Activated CD8-positive, alpha-beta T cell treated with anti-CD3 and anti-CD28 coated beads for 36 hours (primary cell): ENCODE results near the gene CDCA8. TPM values are rescaled to one million over a fixed set of nuclear protein-coding genes. Genes with fewer than 3 reads are reported as not detected.

ENCODE experiments used
- ATAC-seq: fragments of 200-7000 bp; cut with Tn5 transposase; one replicate; pipeline ENCODE4 v1.10.0; 2021; ENCODE audit warnings: mild to moderate bottlenecking, moderate library complexity
- CTCF ChIA-PET: fragments of 350-600 bp; sonication (Branson Sonifier 250); formaldehyde crosslinking; loops from one replicate; lab custom pipeline; 2021; ENCODE audit warnings: antibody characterized with exemption; lab: Charles Lee
- POLR2A ChIA-PET: fragments of 350-600 bp; sonication (Branson Sonifier 250); formaldehyde crosslinking; loops from one replicate; lab custom pipeline; 2021; ENCODE audit warnings: antibody characterized with exemption; lab: Charles Lee
- DNase-seq: peaks from one replicate; pipeline ENCODE4 v3.0.0-alpha.2; 2020
- H3K27ac Mint-ChIP-seq: one replicate; pipeline ENCODE4 v1.8.0; 2021; ENCODE audit warnings: mild to moderate bottlenecking, mixed read lengths
- H3K27me3 Mint-ChIP-seq: one replicate; pipeline ENCODE4 v1.8.0; 2021; ENCODE audit warnings: mixed read lengths
- H3K36me3 Mint-ChIP-seq: one replicate; pipeline ENCODE4 v1.8.0; 2021; ENCODE audit warnings: low read depth, mixed read lengths
- H3K4me1 Mint-ChIP-seq: one replicate; pipeline ENCODE4 v1.8.0; 2021; ENCODE audit warnings: low read depth, mixed read lengths
- H3K4me3 Mint-ChIP-seq: one replicate; pipeline ENCODE4 v1.8.0; 2021; ENCODE audit warnings: mild to moderate bottlenecking, moderate library complexity, mixed read lengths
- H3K9me3 Mint-ChIP-seq: one replicate; pipeline ENCODE4 v1.8.0; 2021; ENCODE audit warnings: mixed read lengths
- CTCF ChIP-seq: fragments of 200-600 bp; IDR thresholded peaks from one replicate; pipeline ENCODE4 v1.8.0; 2022; ENCODE audit warnings: antibody characterized with exemption, mild to moderate bottlenecking
- intact Hi-C: fragments of 100-400 bp; cut with micrococcal nuclease; formaldehyde crosslinking; loops from one replicate; pipeline ENCODE4 v1.10.0; 2022
- total RNA-seq, 2 experiments: library from RNA; stranded (reverse); gene quantifications; one replicate each; pipeline ENCODE4 v1.2.3, GENCODE V29; 2021

CDCA8 gene
- total RNA-seq: 10 to 100 TPM; 53.7 to 56.0 TPM

GRCh38 chr1:37692078-37692833 lies at the start of gene CDCA8:
Gene CDCA8 (plus strand): TSS chr1:37692516. CDS start chr1:37692691, 175 bp downstream.
- ATAC-seq: peak; percentile 90
- H3K4me1 Mint-ChIP-seq: peaks cover 31% of the 10 kb centered on the region
- H3K9me3 Mint-ChIP-seq: no peaks in the 10 kb centered on the region
- H3K27ac Mint-ChIP-seq: peak within 1 kb of the TSS; percentile 93
- no peaks in the 10 kb centered on the region for H3K27me3 Mint-ChIP-seq
- TF ChIP-seq CTCF: no peak
- ChIA-PET POLR2A (interaction anchor here (0.9 to 2.4 kb wide), 10 partner anchors 10 to 234 kb away, joined by 3 to 13 read pairs (median 4); partner anchors contain the start of genes C1orf122, MTF1, YRDC and ZC3H12A), CTCF (interaction anchor here (0.6 to 5.3 kb wide), 12 partner anchors 10 to 217 kb away, joined by 3 to 39 read pairs (median 3); partner anchors contain the start of genes C1orf122, MTF1 and YRDC)
- intact Hi-C loops: loop anchor here (5.0 kb wide), 1 partner anchor 160 kb away; no protein-coding TSS in a partner anchor
- H3K36me3 Mint-ChIP-seq: peaks cover 42% of the 10 kb centered on the region
- peak within 1 kb of the TSS; percentile 98 for H3K4me3 Mint-ChIP-seq
- peak; percentile 99 for DNase-seq

GRCh38 chr1:37647281-37647680 lies 45.0 kb upstream of the CDCA8 start:
- POLR2A ChIA-PET: no interaction called here
- Mint-ChIP-seq H3K9me3 (no peaks in the 10 kb centered on the region), H3K36me3 (no peaks in the 10 kb centered on the region), H3K4me3 (no peak overlapping the region), H3K4me1 (no peaks in the 10 kb centered on the region), H3K27me3 (peaks cover 7% of the 10 kb centered on the region), H3K27ac (no peak overlapping the region)
- CTCF ChIA-PET: no interaction called here
- TF ChIP-seq CTCF: no peak
- no peak for ATAC-seq
- DNase-seq: no peak
- intact Hi-C loops: no loop called here

- no peaks in the 10 kb centered on the region for H3K9me3 Mint-ChIP-seq
- TF ChIP-seq CTCF: no peak
- H3K27me3 Mint-ChIP-seq: peaks cover 5% of the 10 kb centered on the region
- no peaks in the 10 kb centered on the region for H3K36me3 Mint-ChIP-seq
- intact Hi-C loops: loop anchor here (2.0 kb wide), 1 partner anchor 21 kb away; no protein-coding TSS in a partner anchor
- no peak overlapping the region for H3K4me3 Mint-ChIP-seq
- no peaks in the 10 kb centered on the region for H3K4me1 Mint-ChIP-seq
- CTCF ChIA-PET: interaction anchor here (1.2 kb wide), 1 partner anchor 46 kb away, joined by 3 read pairs; no protein-coding TSS in a partner anchor
- DNase-seq (no peak), ATAC-seq (no peak)
- POLR2A ChIA-PET: no interaction called here
- no peak overlapping the region for H3K27ac Mint-ChIP-seq
These were observed 42.1 kb upstream of the CDCA8 start for GRCh38 chr1:37650173-37650572.

GRCh38 chr1:37650721-37651120 lies 41.6 kb upstream of the CDCA8 start:
- Mint-ChIP-seq H3K27me3 (peaks cover 4% of the 10 kb centered on the region), H3K9me3 (no peaks in the 10 kb centered on the region), H3K4me3 (no peak overlapping the region), H3K4me1 (no peaks in the 10 kb centered on the region), H3K36me3 (no peaks in the 10 kb centered on the region), H3K27ac (no peak overlapping the region)
- TF ChIP-seq CTCF: no peak
- DNase-seq (no peak), ATAC-seq (no peak)
- CTCF ChIA-PET: no interaction called here
- POLR2A ChIA-PET: no interaction called here
- intact Hi-C loops: loop anchor here (2.0 kb wide), 1 partner anchor 20 kb away; no protein-coding TSS in a partner anchor

GRCh38 chr1:37651803-37652202 lies 40.5 kb upstream of the CDCA8 start:
- H3K4me1 Mint-ChIP-seq: no peaks in the 10 kb centered on the region
- no peak overlapping the region for H3K27ac Mint-ChIP-seq
- TF ChIP-seq CTCF: no peak
- H3K36me3 Mint-ChIP-seq: no peaks in the 10 kb centered on the region
- ChIA-PET POLR2A (no interaction called here), CTCF (no interaction called here)
- H3K27me3 Mint-ChIP-seq: peaks cover 6% of the 10 kb centered on the region
- intact Hi-C loops: loop anchor here (2.0 kb wide), 1 partner anchor 19 kb away; no protein-coding TSS in a partner anchor
- ATAC-seq (no peak), DNase-seq (no peak)
- no peaks in the 10 kb centered on the region for H3K9me3 Mint-ChIP-seq
- H3K4me3 Mint-ChIP-seq: no peak overlapping the region
